Central memory CD8-positive, alpha-beta T cell (primary cell): Measurements from ENCODE around the gene LRRC23.
A peak's percentile ranks its signal among the peaks of the same experiment; 100 is the strongest.

Source experiments
- ATAC-seq: fragments of 150-1000 bp; cut with Tn5 transposase; replicated peaks from 2 replicates; pipeline ENCODE4 v1.10.0; 2022; ENCODE audit warnings: mild to moderate bottlenecking, moderate FRiP score, moderate number of reproducible peaks; ENCODE audit not compliant: poor library complexity, severe bottlenecking; ENCODE audit errors: extremely low read depth
- DNase-seq, 2 donors: peaks; one replicate each; pipeline ENCODE4 v3.0.0; 2021; ENCODE audit warnings: low spot score in 2 of 2
- H3K27ac Mint-ChIP-seq: one replicate; pipeline ENCODE4 v1.8.0; 2022; ENCODE audit warnings: low read depth, mild to moderate bottlenecking, moderate library complexity, mixed read lengths
- H3K27me3 Mint-ChIP-seq: one replicate; pipeline ENCODE4 v1.8.0; 2022; ENCODE audit warnings: mixed read lengths
- H3K36me3 Mint-ChIP-seq: one replicate; pipeline ENCODE4 v1.8.0; 2022; ENCODE audit warnings: mild to moderate bottlenecking, moderate library complexity, mixed read lengths; ENCODE audit not compliant: insufficient read depth
- H3K4me1 Mint-ChIP-seq: one replicate; pipeline ENCODE4 v1.8.0; 2022; ENCODE audit warnings: mixed read lengths
- H3K4me3 Mint-ChIP-seq: one replicate; pipeline ENCODE4 v1.8.0; 2022; ENCODE audit warnings: mild to moderate bottlenecking, moderate library complexity, mixed read lengths
- H3K9me3 Mint-ChIP-seq: one replicate; pipeline ENCODE4 v1.8.0; 2022; ENCODE audit warnings: mixed read lengths

The LRRC23 gene

DNA sequence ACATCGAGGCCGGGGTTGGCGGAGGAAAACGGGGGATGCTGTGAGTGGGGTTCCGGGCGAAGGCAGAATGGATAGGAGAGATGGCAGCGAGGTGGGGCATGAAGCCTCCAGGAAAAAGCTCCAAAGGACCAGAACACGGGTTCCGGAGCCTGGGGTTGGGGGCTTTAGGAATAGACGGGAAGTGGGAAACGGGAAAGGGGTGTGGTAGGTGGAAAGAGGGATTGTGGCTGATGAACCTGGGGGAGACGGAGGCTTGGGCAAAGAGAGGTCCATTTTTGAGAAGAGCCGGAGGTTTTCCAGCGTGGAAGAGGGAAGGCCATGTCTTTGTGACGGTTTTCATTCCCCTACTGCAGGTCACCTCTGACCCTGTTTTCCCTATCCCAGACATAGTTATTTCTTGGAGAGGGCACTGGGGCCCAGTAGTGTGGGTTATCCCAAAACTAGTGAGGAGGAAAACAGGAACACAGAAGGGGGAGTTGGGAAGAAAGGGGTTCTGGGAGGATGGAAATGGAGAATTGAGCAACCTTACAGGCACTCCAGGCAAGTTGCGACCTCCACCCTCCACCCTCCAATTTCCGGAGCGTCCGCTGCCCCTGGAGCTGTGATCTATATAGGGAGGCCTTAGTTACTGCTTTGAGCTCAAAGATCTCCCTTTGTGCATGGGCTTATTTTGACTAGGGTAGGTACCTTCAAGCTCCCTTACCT is 24.2 kb downstream of the LRRC23 start:
- no peaks in the 10 kb centered on the region for H3K9me3 Mint-ChIP-seq
- peaks cover 56% of the 10 kb centered on the region for H3K4me1 Mint-ChIP-seq
- peaks cover 13% of the 10 kb centered on the region for H3K36me3 Mint-ChIP-seq
- H3K27ac Mint-ChIP-seq, result peak overlapping the region; percentile 90
- no peaks in the 10 kb centered on the region for H3K27me3 Mint-ChIP-seq
- ATAC-seq, result no peak
- H3K4me3 Mint-ChIP-seq, result peak overlapping the region; percentile 82
- DNase-seq, result no peak

DNA sequence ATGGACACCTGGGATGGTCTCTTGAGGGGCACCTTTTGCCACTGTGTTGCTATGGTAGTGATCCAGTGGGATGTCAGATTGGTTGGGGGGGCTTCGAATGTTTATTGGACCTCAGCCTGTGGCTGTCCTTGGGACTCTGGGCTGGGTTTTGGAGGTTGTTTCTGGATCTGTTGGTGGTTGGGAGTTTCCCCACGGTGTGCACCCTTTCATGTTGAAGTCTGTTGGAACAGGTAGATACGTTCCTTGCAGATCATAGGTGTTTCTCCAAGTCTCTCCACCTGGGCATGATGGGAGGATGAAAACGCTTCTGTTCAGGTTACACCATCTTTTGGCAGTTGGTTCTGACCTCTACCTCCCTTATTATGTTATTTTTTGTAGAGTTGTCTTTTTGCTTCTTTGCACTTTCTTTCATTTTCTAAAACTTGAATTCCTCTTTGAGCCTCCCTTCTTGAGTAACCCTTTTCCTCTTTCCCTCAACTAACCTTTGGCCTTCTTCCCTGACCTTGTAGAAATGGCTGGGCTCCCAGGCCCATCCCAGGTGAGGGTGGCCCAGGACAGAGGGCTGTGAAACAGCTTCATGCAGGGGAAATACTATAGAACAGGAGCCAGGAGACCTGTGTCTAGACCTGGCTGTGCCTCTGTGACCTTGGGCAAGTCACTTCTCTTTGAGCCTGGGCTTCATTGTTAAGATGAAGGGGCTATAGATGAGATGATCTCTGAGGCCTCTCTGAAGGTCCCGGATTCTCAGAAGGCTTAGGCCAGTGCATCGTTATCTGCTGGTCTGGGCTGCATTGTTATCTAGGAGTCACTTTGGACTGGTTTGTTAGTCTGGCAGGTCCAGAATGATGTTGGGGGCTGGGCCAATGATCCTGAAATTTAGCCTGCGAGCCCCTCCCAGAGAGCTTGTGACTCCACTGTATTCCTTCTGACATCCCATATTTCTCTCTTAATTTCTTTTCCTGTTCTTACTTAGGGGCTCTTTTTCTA is 25.1 kb downstream of the LRRC23 start:
- ATAC-seq (no peak), DNase-seq (no peak)
- peaks cover 54% of the 10 kb centered on the region for H3K4me1 Mint-ChIP-seq
- no peaks in the 10 kb centered on the region for H3K27me3 Mint-ChIP-seq
- H3K9me3 Mint-ChIP-seq, result no peaks in the 10 kb centered on the region
- peaks cover 9% of the 10 kb centered on the region for H3K36me3 Mint-ChIP-seq
- peak overlapping the region; percentile 82 for H3K4me3 Mint-ChIP-seq
- H3K27ac Mint-ChIP-seq, result peak overlapping the region; percentile 90

DNA sequence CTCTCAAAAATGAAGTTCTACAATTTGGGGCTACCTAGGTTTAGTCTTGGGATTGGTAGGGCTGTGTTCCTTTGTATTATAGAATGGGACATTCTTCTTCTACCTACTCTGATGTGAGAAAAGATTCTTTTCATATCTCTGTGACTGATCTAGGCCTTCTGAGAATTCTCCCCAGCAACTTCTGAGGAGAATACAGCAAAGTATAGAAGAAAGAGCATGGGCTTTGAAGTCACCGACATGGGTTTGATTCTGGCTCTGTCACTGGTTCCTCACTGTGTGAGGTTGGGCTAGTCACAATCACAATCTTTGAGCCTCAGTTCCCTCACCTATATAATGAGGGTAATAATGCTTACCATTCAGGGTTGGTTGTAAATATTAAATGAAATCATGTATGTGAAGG is 28.1 kb downstream of the LRRC23 start:
- ATAC-seq (no peak), DNase-seq (no peak)
- Mint-ChIP-seq H3K4me1 (peaks cover 59% of the 10 kb centered on the region), H3K36me3 (peaks cover 7% of the 10 kb centered on the region), H3K9me3 (no peaks in the 10 kb centered on the region), H3K27ac (no peak overlapping the region), H3K4me3 (no peak overlapping the region), H3K27me3 (no peaks in the 10 kb centered on the region)

DNA sequence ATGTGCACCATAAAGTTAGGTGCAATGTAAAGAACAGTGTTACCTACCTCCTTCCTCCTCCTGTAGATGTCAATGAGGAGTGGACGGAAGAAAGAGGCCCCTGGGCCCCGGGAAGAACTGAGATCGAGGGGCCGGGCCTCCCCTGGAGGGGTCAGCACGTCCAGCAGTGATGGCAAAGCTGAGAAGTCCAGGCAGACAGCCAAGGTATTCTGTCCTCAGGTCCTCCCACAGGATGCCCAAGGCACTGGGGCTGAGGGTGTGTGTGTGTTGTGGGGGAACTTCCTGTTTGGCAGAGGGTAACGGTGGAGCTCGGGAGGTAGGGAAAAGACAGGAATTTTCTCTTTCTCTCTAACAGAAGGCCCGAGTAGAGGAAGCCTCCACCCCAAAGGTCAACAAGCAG is 29.5 kb downstream of the LRRC23 start:
- Mint-ChIP-seq H3K27ac (peak overlapping the region; percentile 26), H3K4me3 (no peak overlapping the region), H3K36me3 (peaks cover 10% of the 10 kb centered on the region), H3K9me3 (no peaks in the 10 kb centered on the region), H3K4me1 (peaks cover 60% of the 10 kb centered on the region), H3K27me3 (no peaks in the 10 kb centered on the region)
- DNase-seq, result no peak
- ATAC-seq, result no peak

DNA sequence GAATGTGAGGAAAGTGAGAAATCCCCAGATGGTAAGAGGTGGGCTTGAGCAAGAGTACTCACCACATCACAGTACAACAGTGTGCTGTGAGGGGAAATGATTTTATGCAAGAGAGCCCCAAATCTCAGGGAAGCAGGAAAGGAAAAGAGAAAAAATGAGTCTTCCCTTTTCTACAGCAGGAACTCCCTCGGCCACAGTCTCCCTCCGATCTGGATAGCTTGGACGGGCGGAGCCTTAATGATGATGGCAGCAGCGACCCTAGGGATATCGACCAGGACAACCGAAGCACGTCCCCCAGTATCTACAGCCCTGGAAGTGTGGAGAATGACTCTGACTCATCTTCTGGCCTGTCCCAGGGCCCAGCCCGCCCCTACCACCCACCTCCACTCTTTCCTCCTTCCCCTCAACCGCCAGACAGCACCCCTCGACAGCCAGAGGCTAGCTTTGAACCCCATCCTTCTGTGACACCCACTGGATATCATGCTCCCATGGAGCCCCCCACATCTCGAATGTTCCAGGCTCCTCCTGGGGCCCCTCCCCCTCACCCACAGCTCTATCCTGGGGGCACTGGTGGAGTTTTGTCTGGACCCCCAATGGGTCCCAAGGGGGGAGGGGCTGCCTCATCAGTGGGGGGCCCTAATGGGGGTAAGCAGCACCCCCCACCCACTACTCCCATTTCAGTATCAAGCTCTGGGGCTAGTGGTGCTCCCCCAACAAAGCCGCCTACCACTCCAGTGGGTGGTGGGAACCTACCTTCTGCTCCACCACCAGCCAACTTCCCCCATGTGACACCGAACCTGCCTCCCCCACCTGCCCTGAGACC is 31.0 kb downstream of the LRRC23 start:
- peak overlapping the region; percentile 78 for H3K4me3 Mint-ChIP-seq
- H3K9me3 Mint-ChIP-seq, result no peaks in the 10 kb centered on the region
- DNase-seq (no peak), ATAC-seq (no peak)
- H3K27ac Mint-ChIP-seq, result peak overlapping the region; percentile 86
- H3K36me3 Mint-ChIP-seq, result peaks cover 10% of the 10 kb centered on the region
- H3K27me3 Mint-ChIP-seq, result no peaks in the 10 kb centered on the region
- H3K4me1 Mint-ChIP-seq, result peaks cover 49% of the 10 kb centered on the region

DNA sequence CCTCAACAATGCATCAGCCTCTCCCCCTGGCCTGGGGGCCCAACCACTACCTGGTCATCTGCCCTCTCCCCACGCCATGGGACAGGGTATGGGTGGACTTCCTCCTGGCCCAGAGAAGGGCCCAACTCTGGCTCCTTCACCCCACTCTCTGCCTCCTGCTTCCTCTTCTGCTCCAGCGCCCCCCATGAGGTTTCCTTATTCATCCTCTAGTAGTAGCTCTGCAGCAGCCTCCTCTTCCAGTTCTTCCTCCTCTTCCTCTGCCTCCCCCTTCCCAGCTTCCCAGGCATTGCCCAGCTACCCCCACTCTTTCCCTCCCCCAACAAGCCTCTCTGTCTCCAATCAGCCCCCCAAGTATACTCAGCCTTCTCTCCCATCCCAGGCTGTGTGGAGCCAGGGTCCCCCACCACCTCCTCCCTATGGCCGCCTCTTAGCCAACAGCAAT is 31.6 kb downstream of the LRRC23 start:
- no peak for DNase-seq
- no peaks in the 10 kb centered on the region for H3K9me3 Mint-ChIP-seq
- no peaks in the 10 kb centered on the region for H3K27me3 Mint-ChIP-seq
- no peak for ATAC-seq
- H3K4me3 Mint-ChIP-seq, result peak overlapping the region; percentile 78
- H3K4me1 Mint-ChIP-seq, result peaks cover 49% of the 10 kb centered on the region
- H3K36me3 Mint-ChIP-seq, result peaks cover 10% of the 10 kb centered on the region
- peak overlapping the region; percentile 86 for H3K27ac Mint-ChIP-seq

DNA sequence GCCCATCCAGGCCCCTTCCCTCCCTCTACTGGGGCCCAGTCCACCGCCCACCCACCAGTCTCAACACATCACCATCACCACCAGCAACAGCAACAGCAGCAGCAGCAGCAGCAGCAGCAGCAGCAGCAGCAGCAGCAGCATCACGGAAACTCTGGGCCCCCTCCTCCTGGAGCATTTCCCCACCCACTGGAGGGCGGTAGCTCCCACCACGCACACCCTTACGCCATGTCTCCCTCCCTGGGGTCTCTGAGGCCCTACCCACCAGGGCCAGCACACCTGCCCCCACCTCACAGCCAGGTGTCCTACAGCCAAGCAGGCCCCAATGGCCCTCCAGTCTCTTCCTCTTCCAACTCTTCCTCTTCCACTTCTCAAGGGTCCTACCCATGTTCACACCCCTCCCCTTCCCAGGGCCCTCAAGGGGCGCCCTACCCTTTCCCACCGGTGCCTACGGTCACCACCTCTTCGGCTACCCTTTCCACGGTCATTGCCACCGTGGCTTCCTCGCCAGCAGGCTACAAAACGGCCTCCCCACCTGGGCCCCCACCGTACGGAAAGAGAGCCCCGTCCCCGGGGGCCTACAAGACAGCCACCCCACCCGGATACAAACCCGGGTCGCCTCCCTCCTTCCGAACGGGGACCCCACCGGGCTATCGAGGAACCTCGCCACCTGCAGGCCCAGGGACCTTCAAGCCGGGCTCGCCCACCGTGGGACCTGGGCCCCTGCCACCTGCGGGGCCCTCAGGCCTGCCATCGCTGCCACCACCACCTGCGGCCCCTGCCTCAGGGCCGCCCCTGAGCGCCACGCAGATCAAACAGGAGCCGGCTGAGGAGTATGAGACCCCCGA is 32.2 kb downstream of the LRRC23 start:
- no peaks in the 10 kb centered on the region for H3K27me3 Mint-ChIP-seq
- DNase-seq, result no peak

DNA sequence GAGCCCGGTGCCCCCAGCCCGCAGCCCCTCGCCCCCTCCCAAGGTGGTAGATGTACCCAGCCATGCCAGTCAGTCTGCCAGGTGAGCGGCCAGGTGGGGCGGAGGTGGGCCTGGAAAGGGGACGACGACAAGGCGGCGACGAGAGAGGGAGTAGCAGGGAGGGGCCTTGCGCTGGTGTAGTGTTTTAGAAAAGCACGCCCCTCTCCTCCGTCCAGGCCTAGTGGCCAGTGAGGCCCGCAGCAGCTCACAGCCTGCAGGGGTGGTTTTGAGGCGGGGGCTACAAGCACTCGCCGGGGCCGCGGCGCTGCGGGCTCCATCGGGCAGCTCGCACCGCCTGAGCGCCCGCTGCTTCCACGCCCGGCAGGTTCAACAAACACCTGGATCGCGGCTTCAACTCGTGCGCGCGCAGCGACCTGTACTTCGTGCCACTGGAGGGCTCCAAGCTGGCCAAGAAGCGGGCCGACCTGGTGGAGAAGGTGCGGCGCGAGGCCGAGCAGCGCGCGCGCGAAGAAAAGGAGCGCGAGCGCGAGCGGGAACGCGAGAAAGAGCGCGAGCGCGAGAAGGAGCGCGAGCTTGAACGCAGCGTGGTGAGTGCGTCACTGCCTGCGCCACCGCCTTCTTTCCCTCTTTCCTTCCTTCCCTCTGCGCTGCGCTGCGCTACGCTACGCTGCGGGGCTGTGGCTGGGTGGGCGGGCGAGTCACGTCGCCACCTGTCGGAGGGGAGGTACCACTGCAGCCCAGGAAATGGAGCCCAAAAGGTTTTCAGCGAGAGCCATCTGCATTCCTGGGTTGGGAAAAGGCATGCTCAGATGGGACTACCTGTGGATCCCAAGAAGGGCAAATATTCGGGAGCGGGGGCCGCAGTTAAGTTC is 33.1 kb downstream of the LRRC23 start:
- H3K36me3 Mint-ChIP-seq, result peaks cover 10% of the 10 kb centered on the region
- H3K27me3 Mint-ChIP-seq, result no peaks in the 10 kb centered on the region
- peaks cover 46% of the 10 kb centered on the region for H3K4me1 Mint-ChIP-seq
- ATAC-seq, result peak; percentile 98
- H3K4me3 Mint-ChIP-seq, result peak overlapping the region; percentile 78
- no peaks in the 10 kb centered on the region for H3K9me3 Mint-ChIP-seq
- H3K27ac Mint-ChIP-seq, result peak overlapping the region; percentile 86
- DNase-seq, result peak; percentile 81 to 92

More for the DNA sequence above, 32.2 kb downstream of the LRRC23 start:
- H3K36me3 Mint-ChIP-seq, result peaks cover 10% of the 10 kb centered on the region
- ATAC-seq, result peak; percentile 9
- peak overlapping the region; percentile 86 for H3K27ac Mint-ChIP-seq
- H3K4me3 Mint-ChIP-seq, result peak overlapping the region; percentile 78
- no peaks in the 10 kb centered on the region for H3K9me3 Mint-ChIP-seq
- peaks cover 49% of the 10 kb centered on the region for H3K4me1 Mint-ChIP-seq

DNA sequence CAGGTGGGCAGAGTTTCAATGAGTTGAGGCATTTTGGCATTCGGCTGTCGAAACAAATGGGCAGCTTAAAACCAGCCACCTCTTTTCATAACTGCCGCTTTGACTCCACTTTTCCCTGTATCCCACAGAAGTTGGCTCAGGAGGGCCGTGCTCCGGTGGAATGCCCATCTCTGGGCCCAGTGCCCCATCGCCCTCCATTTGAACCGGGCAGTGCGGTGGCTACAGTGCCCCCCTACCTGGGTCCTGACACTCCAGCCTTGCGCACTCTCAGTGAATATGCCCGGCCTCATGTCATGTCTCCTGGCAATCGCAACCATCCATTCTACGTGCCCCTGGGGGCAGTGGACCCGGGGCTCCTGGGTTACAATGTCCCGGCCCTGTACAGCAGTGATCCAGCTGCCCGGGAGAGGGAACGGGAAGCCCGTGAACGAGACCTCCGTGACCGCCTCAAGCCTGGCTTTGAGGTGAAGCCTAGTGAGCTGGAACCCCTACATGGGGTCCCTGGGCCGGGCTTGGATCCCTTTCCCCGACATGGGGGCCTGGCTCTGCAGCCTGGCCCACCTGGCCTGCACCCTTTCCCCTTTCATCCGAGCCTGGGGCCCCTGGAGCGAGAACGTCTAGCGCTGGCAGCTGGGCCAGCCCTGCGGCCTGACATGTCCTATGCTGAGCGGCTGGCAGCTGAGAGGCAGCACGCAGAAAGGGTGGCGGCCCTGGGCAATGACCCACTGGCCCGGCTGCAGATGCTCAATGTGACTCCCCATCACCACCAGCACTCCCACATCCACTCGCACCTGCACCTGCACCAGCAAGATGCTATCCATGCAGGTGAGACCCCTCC is 34.0 kb downstream of the LRRC23 start:
- H3K4me1 Mint-ChIP-seq, result peaks cover 51% of the 10 kb centered on the region

DNA sequence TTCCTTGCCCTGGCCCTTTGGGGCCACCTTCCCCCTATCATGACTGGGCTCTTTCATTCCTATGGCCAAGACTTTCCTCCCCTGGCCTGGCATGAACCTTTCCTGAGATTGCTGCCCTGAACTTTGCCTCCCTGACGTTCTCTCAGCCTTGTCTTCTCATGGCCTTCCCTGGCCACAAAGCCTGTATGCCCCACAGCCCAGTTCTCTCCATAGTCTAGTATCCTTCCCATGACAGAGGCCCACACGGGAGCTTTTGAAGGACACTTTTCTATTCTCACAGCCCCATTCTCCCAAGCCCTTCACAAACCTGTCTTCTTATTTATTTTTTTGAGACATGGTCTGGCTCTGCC is 34.5 kb downstream of the LRRC23 start:
- H3K4me1 Mint-ChIP-seq, result peaks cover 51% of the 10 kb centered on the region
- no peak overlapping the region for H3K4me3 Mint-ChIP-seq
- H3K36me3 Mint-ChIP-seq, result peaks cover 20% of the 10 kb centered on the region
- no peak for ATAC-seq
- no peaks in the 10 kb centered on the region for H3K27me3 Mint-ChIP-seq
- DNase-seq, result no peak
- peak overlapping the region; percentile 54 for H3K27ac Mint-ChIP-seq
- no peaks in the 10 kb centered on the region for H3K9me3 Mint-ChIP-seq

More for the DNA sequence above, 34.0 kb downstream of the LRRC23 start:
- Mint-ChIP-seq H3K27me3 (no peaks in the 10 kb centered on the region), H3K36me3 (peaks cover 14% of the 10 kb centered on the region), H3K4me3 (peak overlapping the region; percentile 78), H3K27ac (peak overlapping the region; percentile 86), H3K9me3 (no peaks in the 10 kb centered on the region)
- DNase-seq (no peak), ATAC-seq (no peak)
